Activated CD4-positive, CD25-positive, alpha-beta regulatory T cell treated with anti-CD3 and anti-CD28 coated beads, Interleukin-2, amount 50 U/mL, for 16 hours (primary cell): ENCODE measurements around the gene ZNF331.
"Not testable (repeated sequence)": the region's sequence is repeated elsewhere in the genome, so short reads cannot be mapped to it uniquely, and the experiment has no call there.

Experiments
- DNase-seq: peaks from one replicate; pipeline ENCODE4 v3.0.0-alpha.2; 2020; ENCODE audit warnings: low read depth, low spot score

Gene ZNF331

GRCh38 chr19:53537521-53538377, at the start of gene ZNF331:
Gene ZNF331, plus strand, starts transcription at chr19:53538145. Its CDS starts 31,232 bp downstream, at chr19:53569377.
- peak; percentile 80 for DNase-seq

GRCh38 chr19:53492153-53492552, 45.8 kb upstream of the ZNF331 start:
- no peak for DNase-seq

GRCh38 chr19:53497311-53498023, 40.5 kb upstream of the ZNF331 start:
- DNase-seq: not testable (repeated sequence)

GRCh38 chr19:53498024-53498395, 39.9 kb upstream of the ZNF331 start:
- DNase-seq: not testable (repeated sequence)

GRCh38 chr19:53503151-53503550, 34.8 kb upstream of the ZNF331 start:
- not testable (repeated sequence) for DNase-seq

GRCh38 chr19:53503671-53504364, 34.1 kb upstream of the ZNF331 start:
- DNase-seq: not testable (repeated sequence)

- not testable (repeated sequence) for DNase-seq
These were observed 33.6 kb upstream of the ZNF331 start for GRCh38 chr19:53504365-53504703.

GRCh38 chr19:53504885-53505284, 33.1 kb upstream of the ZNF331 start:
- no peak for DNase-seq

GRCh38 chr19:53506728-53507127, 31.2 kb upstream of the ZNF331 start:
- DNase-seq: no peak

GRCh38 chr19:53507523-53508442, 30.2 kb upstream of the ZNF331 start:
- DNase-seq: no peak

GRCh38 chr19:53509443-53509842, 28.5 kb upstream of the ZNF331 start:
- DNase-seq: no peak

- DNase-seq: no peak
These were observed 28.1 kb upstream of the ZNF331 start for GRCh38 chr19:53509845-53510244.

GRCh38 chr19:53511357-53511756, 26.6 kb upstream of the ZNF331 start:
- no peak for DNase-seq

- DNase-seq: no peak
These were observed 26.0 kb upstream of the ZNF331 start for GRCh38 chr19:53511933-53512374.

- DNase-seq: not testable (repeated sequence)
These were observed 22.9 kb upstream of the ZNF331 start for GRCh38 chr19:53515047-53515446.

GRCh38 chr19:53517114-53517741, 20.7 kb upstream of the ZNF331 start:
- DNase-seq: no peak

- DNase-seq: no peak
These were observed 19.8 kb upstream of the ZNF331 start for GRCh38 chr19:53518121-53518520.

GRCh38 chr19:53518716-53519115, 19.2 kb upstream of the ZNF331 start:
- no peak for DNase-seq

GRCh38 chr19:53519446-53519845, 18.5 kb upstream of the ZNF331 start:
- no peak for DNase-seq

GRCh38 chr19:53520163-53520546, 17.8 kb upstream of the ZNF331 start:
- no peak for DNase-seq
